PC-3 (cell line): ENCODE data around the gene ALDH16A1.

Experiments
- EZH2 ChIP-seq: fragments of 300-600 bp; sonication (generic); IDR thresholded peaks from one replicate; pipeline ENCODE4 v1.6.1; 2017; ENCODE audit warnings: antibody characterized with exemption, mild to moderate bottlenecking, low read length; ENCODE audit not compliant: unreplicated experiment
- EZH2phosphoT487 ChIP-seq: fragments of 300-600 bp; sonication (generic); IDR thresholded peaks from 2 replicates; pipeline ENCODE4 v1.6.1; 2018; ENCODE audit warnings: mild to moderate bottlenecking, antibody characterized with exemption, low read length, borderline replicate concordance
- TF ChIP-seq, protein P1 (sequence below): fragments of 300-600 bp; sonication (generic); conservative IDR thresholded peaks from 2 replicates; pipeline ENCODE4 v1.5.1; 2017; ENCODE audit warnings: antibody characterized with exemption, low read depth, mild to moderate bottlenecking, low read length

DNA sequence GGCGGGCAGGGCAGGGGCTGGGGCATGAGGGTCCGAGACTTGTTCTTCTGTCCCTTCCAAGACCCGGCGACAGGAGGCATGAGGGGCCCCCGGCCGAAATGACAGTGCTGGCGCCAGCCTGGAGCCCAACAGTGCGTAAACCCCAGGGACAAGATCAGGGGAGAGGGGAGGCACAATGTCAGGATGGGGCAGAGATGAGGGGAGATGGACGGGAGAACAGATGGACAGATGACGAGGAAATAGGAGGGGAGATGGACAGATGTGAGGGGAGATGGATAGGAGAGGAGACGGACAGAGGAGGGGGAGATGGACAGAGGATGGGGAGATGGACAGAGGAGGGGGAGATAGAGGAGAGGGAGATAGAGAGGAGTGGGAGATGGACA is 21.5 kb downstream of the ALDH16A1 start:
- TF ChIP-seq, protein P1, sequence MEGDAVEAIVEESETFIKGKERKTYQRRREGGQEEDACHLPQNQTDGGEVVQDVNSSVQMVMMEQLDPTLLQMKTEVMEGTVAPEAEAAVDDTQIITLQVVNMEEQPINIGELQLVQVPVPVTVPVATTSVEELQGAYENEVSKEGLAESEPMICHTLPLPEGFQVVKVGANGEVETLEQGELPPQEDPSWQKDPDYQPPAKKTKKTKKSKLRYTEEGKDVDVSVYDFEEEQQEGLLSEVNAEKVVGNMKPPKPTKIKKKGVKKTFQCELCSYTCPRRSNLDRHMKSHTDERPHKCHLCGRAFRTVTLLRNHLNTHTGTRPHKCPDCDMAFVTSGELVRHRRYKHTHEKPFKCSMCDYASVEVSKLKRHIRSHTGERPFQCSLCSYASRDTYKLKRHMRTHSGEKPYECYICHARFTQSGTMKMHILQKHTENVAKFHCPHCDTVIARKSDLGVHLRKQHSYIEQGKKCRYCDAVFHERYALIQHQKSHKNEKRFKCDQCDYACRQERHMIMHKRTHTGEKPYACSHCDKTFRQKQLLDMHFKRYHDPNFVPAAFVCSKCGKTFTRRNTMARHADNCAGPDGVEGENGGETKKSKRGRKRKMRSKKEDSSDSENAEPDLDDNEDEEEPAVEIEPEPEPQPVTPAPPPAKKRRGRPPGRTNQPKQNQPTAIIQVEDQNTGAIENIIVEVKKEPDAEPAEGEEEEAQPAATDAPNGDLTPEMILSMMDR: no peak
- TF ChIP-seq EZH2phosphoT487 (no peak), EZH2 (no peak)
